Duodenal mucosa (tissue), 2 donors: ENCODE data around the gene FBN2.

Experiments
- H3K27ac ChIP-seq: one replicate; pipeline ENCODE4 v1.7.0; 2013; ENCODE audit warnings: low read depth, low read length
- H3K27me3 ChIP-seq, 2 donors: one replicate each; pipeline ENCODE4 v1.7.0; 2013; ENCODE audit warnings: low read length in 2 of 2, control low read depth in 1 of 2; ENCODE audit not compliant: insufficient read depth in 2 of 2, control insufficient read depth in 1 of 2
- H3K36me3 ChIP-seq, 2 donors: one replicate each; pipeline ENCODE4 v1.7.0; 2013; ENCODE audit warnings: low read length in 2 of 2, control low read depth in 1 of 2; ENCODE audit not compliant: insufficient read depth in 2 of 2, control insufficient read depth in 1 of 2
- H3K4me1 ChIP-seq, 2 donors: one replicate each; pipeline ENCODE4 v1.7.0; 2013; ENCODE audit warnings: low read length in 2 of 2, control low read depth in 1 of 2; ENCODE audit not compliant: insufficient read depth in 2 of 2, control insufficient read depth in 1 of 2
- H3K4me3 ChIP-seq, 2 donors: one replicate each; pipeline ENCODE4 v1.7.0; 2013; ENCODE audit warnings: low read length in 2 of 2, low read depth in 1 of 2
- H3K9ac ChIP-seq, 2 donors: one replicate each; pipeline ENCODE4 v1.7.0; 2013; ENCODE audit warnings: low read length in 2 of 2, low read depth in 1 of 2
- H3K9me3 ChIP-seq, 2 donors: one replicate each; pipeline ENCODE4 v1.7.0; 2013; ENCODE audit warnings: low read length in 2 of 2, control low read depth in 1 of 2; ENCODE audit not compliant: control insufficient read depth in 1 of 2

Gene FBN2

DNA sequence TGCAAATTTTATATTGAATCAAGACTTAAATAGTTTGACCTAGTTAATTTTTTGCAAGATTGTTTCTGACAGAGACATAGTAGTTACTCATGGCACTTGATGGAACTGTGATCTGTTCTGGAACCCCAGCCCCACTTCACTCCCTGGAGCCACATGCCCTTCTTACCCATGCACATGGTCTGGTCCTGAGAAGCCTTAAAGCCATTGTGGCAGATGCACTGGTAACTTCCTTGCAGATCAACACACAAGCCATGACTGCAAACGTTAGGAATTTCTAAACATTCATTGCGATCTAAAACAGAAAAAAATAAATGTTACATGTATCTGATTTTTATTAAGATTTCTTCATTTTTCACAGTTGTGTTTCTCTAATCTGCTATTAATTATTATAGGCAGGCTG, 233.3 kb downstream of the FBN2 start:
- no peaks in the 10 kb centered on the region for H3K4me1 ChIP-seq
- no peak overlapping the region for H3K27ac ChIP-seq
- H3K4me3 ChIP-seq, result no peak overlapping the region
- H3K27me3 ChIP-seq, result no peaks in the 10 kb centered on the region
- H3K9me3 ChIP-seq, result no peaks in the 10 kb centered on the region
- no peaks in the 10 kb centered on the region for H3K36me3 ChIP-seq
- H3K9ac ChIP-seq, result no peak overlapping the region

DNA sequence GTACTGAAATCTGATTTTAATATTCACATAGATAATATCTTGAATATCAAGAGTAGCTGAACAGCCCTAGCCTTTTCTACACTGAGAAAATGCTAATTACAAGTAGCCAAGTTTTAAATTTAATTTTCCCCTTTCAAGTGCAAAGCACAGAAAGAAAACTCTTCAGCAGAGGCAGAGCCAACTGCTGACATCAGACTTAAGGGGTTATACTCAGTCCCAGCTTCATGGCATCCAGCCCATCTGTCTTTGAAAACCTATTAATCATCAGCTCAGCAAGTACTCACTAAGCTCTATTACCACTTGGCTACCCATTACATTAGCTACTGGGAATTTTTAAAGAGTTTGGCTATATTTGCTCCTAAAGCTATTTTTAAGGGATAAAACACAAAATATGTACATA, 234.0 kb downstream of the FBN2 start:
- no peaks in the 10 kb centered on the region for H3K9me3 ChIP-seq
- no peak overlapping the region for H3K9ac ChIP-seq
- H3K4me1 ChIP-seq, result no peaks in the 10 kb centered on the region
- H3K27me3 ChIP-seq, result no peaks in the 10 kb centered on the region
- no peaks in the 10 kb centered on the region for H3K36me3 ChIP-seq
- H3K4me3 ChIP-seq, result no peak overlapping the region
- H3K27ac ChIP-seq, result no peak overlapping the region

DNA sequence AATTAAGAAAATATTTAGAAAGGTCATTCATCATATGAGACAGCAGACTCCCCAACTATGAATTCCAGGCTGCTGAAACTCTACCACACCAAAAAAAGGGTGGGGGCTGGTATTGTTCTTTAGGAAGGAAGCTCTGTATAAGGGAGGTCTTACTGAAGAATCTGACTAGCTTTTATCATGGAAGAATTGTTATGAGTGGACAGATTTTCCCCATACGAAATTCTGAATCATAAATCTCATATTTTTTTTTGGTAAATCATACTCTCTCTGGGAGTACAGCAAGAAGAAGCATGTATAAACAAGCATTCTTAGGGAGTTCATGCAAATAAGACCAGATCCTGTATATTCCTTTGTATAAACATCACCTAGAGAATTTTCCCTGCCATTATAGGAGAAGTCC, 234.5 kb downstream of the FBN2 start:
- Histone ChIP-seq H3K4me3 (no peak overlapping the region), H3K27me3 (no peaks in the 10 kb centered on the region), H3K4me1 (no peaks in the 10 kb centered on the region), H3K27ac (no peak overlapping the region), H3K9ac (no peak overlapping the region), H3K9me3 (no peaks in the 10 kb centered on the region), H3K36me3 (no peaks in the 10 kb centered on the region)

DNA sequence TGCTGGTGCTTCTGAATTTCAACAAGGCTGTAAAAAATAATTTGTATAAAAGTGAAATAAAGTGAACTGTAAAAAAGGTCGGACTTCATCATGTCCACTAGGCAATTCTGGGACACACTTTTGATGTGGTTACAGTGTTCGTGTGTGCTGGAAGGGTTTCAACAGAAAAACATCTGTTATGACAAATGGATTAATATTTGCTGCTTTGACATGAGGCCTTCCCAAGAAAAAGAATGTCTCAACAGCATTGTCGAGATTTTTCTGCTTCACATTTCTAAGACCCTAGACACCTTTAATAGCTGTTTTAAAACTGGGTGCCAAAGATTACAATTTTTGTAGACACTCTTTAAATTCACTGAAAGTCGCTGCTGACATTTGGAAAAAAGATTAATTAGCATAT, 237.9 kb downstream of the FBN2 start:
- H3K27me3 ChIP-seq, result no peaks in the 10 kb centered on the region
- no peak overlapping the region for H3K27ac ChIP-seq
- no peaks in the 10 kb centered on the region for H3K4me1 ChIP-seq
- H3K36me3 ChIP-seq, result no peaks in the 10 kb centered on the region
- no peaks in the 10 kb centered on the region for H3K9me3 ChIP-seq
- H3K4me3 ChIP-seq, result no peak overlapping the region
- no peak overlapping the region for H3K9ac ChIP-seq

DNA sequence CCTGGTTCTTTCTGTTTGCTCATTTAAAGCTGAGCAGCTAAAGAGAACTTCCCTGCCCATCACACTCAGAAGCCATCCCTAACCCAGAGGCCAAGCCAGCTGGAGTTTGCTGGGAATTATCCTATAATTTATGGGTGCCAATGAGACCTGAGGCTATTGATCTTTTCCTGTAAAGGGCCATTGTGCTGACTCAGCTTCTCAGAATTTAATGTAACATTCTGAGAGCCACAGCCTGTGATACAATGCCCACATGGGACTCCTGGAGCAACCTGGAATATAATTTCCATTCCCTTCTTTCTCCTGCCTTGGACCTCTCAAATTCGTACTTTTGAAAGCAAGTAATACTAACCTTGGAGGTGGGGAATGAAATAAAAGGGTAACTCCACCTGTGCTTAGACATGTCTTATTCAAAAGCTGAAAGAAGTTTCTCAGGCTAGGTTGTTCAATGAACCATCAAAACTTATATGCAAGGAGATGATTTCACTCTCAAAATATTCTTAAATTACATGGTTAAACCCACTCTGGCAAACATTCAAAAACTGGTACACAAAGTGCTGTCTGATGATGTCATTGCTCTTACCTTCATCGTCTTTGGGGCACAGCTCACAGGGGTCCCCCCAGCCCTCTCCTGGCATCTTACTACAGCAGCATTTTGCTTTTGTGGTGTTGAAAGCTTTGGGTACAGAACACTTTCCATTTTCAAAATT, 247.7 kb downstream of the FBN2 start:
- no peaks in the 10 kb centered on the region for H3K4me1 ChIP-seq
- no peaks in the 10 kb centered on the region for H3K9me3 ChIP-seq
- no peak overlapping the region for H3K27ac ChIP-seq
- H3K4me3 ChIP-seq, result no peak overlapping the region
- no peaks in the 10 kb centered on the region for H3K27me3 ChIP-seq
- H3K36me3 ChIP-seq, result no peaks in the 10 kb centered on the region
- H3K9ac ChIP-seq, result no peak overlapping the region

DNA sequence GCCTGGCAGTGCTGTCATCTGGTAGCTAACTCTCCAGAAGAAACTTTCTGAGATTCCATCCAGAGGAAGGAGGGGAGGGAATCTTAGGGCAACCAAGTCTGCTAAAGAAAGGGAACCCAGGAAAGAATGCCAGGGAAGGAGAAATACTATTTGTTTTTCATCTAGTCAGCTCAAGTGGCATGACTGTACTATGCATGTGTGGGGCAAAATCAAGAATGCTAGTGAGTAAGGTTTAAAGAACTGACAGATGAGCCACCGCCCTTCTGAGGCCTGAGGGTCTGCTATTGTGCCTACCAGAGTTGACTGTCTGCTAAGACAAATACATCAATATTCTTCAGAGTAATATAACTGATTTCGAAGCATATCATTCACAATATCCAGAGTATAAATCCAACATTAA, 250.3 kb downstream of the FBN2 start:
- Histone ChIP-seq H3K27ac (no peak overlapping the region), H3K27me3 (no peaks in the 10 kb centered on the region), H3K9me3 (no peaks in the 10 kb centered on the region), H3K4me1 (no peaks in the 10 kb centered on the region), H3K4me3 (no peak overlapping the region), H3K9ac (no peak overlapping the region), H3K36me3 (no peaks in the 10 kb centered on the region)

DNA sequence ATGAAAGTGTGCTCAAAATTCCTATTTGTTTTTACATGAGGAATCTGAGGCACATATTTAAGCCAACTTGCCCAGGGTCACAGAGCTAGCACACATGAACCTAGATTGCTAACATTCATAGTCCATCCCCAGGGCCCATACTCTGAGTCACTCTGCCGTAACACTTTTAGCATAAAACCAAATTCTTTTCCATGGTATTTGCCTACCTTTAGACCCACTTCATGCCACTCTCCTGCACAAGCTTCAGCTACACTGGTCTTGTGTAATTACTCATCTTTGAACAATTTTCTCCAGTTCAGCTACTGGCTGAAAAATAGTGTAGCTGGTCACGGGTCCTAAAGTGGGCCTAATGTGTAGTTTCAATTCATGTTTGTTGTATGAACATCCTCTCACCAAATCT, 253.8 kb downstream of the FBN2 start:
- no peak overlapping the region for H3K4me3 ChIP-seq
- H3K27me3 ChIP-seq, result no peaks in the 10 kb centered on the region
- H3K9me3 ChIP-seq, result no peaks in the 10 kb centered on the region
- H3K4me1 ChIP-seq, result no peaks in the 10 kb centered on the region
- H3K36me3 ChIP-seq, result no peaks in the 10 kb centered on the region
- no peak overlapping the region for H3K9ac ChIP-seq
- H3K27ac ChIP-seq, result no peak overlapping the region

DNA sequence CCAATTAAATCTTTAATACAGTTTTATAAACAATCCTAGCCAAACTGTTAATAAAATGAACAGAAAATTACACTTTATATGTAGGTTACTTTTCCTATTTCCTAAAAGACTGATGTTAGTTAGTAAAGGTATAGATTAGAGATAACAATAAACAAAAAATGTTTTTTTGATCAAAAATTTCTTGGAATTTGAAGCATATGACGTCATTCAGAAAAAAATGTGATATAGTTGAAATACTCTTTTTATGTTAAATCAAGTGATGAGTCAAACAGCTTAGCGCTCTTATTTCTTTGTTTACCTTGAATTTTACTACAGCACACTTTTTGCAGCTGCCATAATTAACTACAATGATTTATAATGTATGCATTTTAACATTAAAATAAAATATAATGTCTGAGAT, 258.7 kb downstream of the FBN2 start:
- Histone ChIP-seq H3K9ac (no peak overlapping the region), H3K4me3 (no peak overlapping the region), H3K9me3 (no peaks in the 10 kb centered on the region), H3K4me1 (no peaks in the 10 kb centered on the region), H3K36me3 (no peaks in the 10 kb centered on the region), H3K27ac (no peak overlapping the region), H3K27me3 (no peaks in the 10 kb centered on the region)

DNA sequence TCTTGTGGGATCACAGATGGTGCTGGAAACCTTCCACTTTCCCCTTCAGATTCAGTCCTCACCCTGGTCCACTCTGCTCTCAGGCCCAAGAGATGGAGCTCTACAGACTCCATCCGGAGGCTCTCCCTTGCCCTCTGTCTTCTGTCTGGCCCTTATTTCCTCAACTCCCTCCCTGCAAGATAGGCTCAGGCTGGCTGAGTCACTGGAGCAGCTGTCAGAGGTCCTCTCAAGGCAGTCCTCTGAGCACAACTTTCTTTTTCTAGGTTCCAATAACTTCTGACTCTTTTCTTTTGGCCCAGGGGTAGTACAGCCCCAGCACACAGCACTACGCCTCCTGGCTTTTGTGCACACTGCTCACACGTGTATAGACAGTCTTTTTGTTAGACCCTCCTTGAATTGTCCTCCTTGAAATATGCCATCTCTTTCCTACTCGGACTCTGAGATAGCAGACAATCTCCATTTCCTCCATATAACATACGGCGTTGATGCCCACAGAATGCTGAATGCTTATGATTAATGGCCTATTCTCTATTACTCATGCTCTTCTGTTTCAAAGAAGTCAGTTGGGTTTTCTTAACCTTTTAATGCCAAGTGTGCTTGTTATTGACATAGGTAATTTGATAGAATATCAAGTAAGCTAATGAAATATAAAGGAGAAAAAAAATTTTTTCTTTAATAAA, 261.4 kb downstream of the FBN2 start:
- Histone ChIP-seq H3K4me3 (no peak overlapping the region), H3K27ac (no peak overlapping the region), H3K27me3 (no peaks in the 10 kb centered on the region), H3K9me3 (no peaks in the 10 kb centered on the region), H3K9ac (no peak overlapping the region), H3K36me3 (no peaks in the 10 kb centered on the region), H3K4me1 (no peaks in the 10 kb centered on the region)

DNA sequence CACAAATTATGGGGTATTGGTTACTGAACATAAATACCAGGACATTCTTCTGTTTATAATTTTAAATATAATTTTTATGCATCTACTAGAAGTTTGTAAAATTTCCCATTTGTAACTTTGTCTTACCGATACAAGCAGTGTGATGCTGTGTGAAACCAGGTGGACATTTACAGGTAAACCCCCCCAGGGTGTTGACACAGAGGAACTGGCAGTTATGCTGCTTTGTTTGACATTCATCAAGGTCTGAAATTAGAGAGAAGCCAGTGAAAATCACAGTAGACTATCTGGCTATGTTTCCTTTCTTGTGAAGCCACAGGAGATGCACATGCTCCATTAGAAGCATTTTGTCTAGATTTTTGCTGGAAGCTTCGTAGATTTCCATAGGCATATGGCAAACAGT, 263.6 kb downstream of the FBN2 start:
- Histone ChIP-seq H3K9ac (no peak overlapping the region), H3K27me3 (no peaks in the 10 kb centered on the region), H3K4me1 (no peaks in the 10 kb centered on the region), H3K4me3 (no peak overlapping the region), H3K9me3 (no peaks in the 10 kb centered on the region), H3K36me3 (no peaks in the 10 kb centered on the region), H3K27ac (no peak overlapping the region)
